HG03378 (cell line): ENCODE measurements around the gene NDUFS6.
"Not testable (repeated sequence)": the region's sequence is repeated elsewhere in the genome, so short reads cannot be mapped to it uniquely, and the experiment has no call there.

ENCODE experiments used
- ATAC-seq: cut with Tn5 transposase; IDR thresholded peaks from one replicate; pipeline ENCODE4 v1.9.1; 2021; ENCODE audit warnings: mild to moderate bottlenecking, moderate library complexity; ENCODE audit not compliant: unreplicated experiment

NDUFS6 gene

GRCh38 chr5:1830571-1831228 is 29.5 kb downstream of the NDUFS6 start:
- ATAC-seq = no peak

GRCh38 chr5:1831257-1831656 is 30.1 kb downstream of the NDUFS6 start:
- no peak for ATAC-seq

GRCh38 chr5:1831677-1832313 is 30.6 kb downstream of the NDUFS6 start:
- ATAC-seq = no peak

- no peak for ATAC-seq
Measured at GRCh38 chr5:1832511-1833250, 31.5 kb downstream of the NDUFS6 start.

GRCh38 chr5:1833264-1834021 is 32.2 kb downstream of the NDUFS6 start:
- no peak for ATAC-seq

- ATAC-seq = no peak
Measured at GRCh38 chr5:1834022-1834551, 32.9 kb downstream of the NDUFS6 start.

GRCh38 chr5:1834721-1835429 is 33.7 kb downstream of the NDUFS6 start:
- ATAC-seq = no peak

GRCh38 chr5:1835431-1835830 is 34.2 kb downstream of the NDUFS6 start:
- no peak for ATAC-seq

- no peak for ATAC-seq
Measured at GRCh38 chr5:1836176-1836890, 35.1 kb downstream of the NDUFS6 start.

- no peak for ATAC-seq
Measured at GRCh38 chr5:1836891-1837880, 36.0 kb downstream of the NDUFS6 start.

GRCh38 chr5:1838013-1838412 is 36.8 kb downstream of the NDUFS6 start:
- ATAC-seq = no peak

- ATAC-seq = no peak
Measured at GRCh38 chr5:1840071-1840547, 38.9 kb downstream of the NDUFS6 start.

- ATAC-seq = no peak
Measured at GRCh38 chr5:1840741-1841521, 39.7 kb downstream of the NDUFS6 start.

- ATAC-seq = no peak
Measured at GRCh38 chr5:1842004-1842819, 41.0 kb downstream of the NDUFS6 start.

- not testable (repeated sequence) for ATAC-seq
Measured at GRCh38 chr5:1843761-1844160, 42.6 kb downstream of the NDUFS6 start.

- no peak for ATAC-seq
Measured at GRCh38 chr5:1844708-1845436, 43.7 kb downstream of the NDUFS6 start.
